SK-N-SH treated with all-trans-retinoic acid at 6 μM for 48 hours (cell line): Measurements from ENCODE around the gene DOCK11.
A peak's percentile ranks its signal among the peaks of the same experiment; 100 is the strongest.

ENCODE experiments used
- ATAC-seq: fragments of 200-7000 bp; cut with Tn5 transposase; 3 replicates; pipeline ENCODE4 v1.9.1; 2020; ENCODE audit warnings: mild to moderate bottlenecking, moderate library complexity
- ARNTL ChIP-seq: fragments of 450-650 bp; formaldehyde crosslinking; IDR thresholded peaks from 2 replicates; pipeline ENCODE4 v1.5.0; 2020; ENCODE audit warnings: low read depth, mild to moderate bottlenecking, moderate library complexity, borderline replicate concordance
- CREB5 ChIP-seq: fragments of 250-450 bp; sonication (Bioruptor Pico); IDR thresholded peaks from 2 replicates; pipeline ENCODE4 v1.5.1; 2020; ENCODE audit warnings: low read depth, mild to moderate bottlenecking, moderate library complexity
- CSDC2 ChIP-seq: fragments of 250-450 bp; sonication (Bioruptor Pico); IDR thresholded peaks from 2 replicates; pipeline ENCODE4 v1.5.0; 2020; ENCODE audit warnings: mild to moderate bottlenecking, moderate library complexity
- CSRNP3 ChIP-seq: fragments of 250-450 bp; sonication (Bioruptor Pico); IDR thresholded peaks from 2 replicates; pipeline ENCODE4 v1.5.1; 2021; ENCODE audit warnings: mild to moderate bottlenecking, moderate library complexity
- ESRRG ChIP-seq: fragments of 250-450 bp; sonication (Bioruptor Pico); IDR thresholded peaks from 2 replicates; pipeline ENCODE4 v1.6.1; 2021; ENCODE audit warnings: mild to moderate bottlenecking
- GLIS3 ChIP-seq: fragments of 250-450 bp; sonication (Bioruptor Pico); IDR thresholded peaks from 2 replicates; pipeline ENCODE4 v1.5.0; 2020; ENCODE audit warnings: mild to moderate bottlenecking, moderate library complexity
- ISL1 ChIP-seq: fragments of 250-450 bp; sonication (Bioruptor Pico); IDR thresholded peaks from 2 replicates; pipeline ENCODE4 v2.1.2; 2022; ENCODE audit warnings: mild to moderate bottlenecking, moderate library complexity
- OSR1 ChIP-seq: fragments of 250-450 bp; sonication (Bioruptor Pico); IDR thresholded peaks from 2 replicates; pipeline ENCODE4 v1.8.0; 2022; ENCODE audit warnings: moderate library complexity, mild to moderate bottlenecking, inconsistent platforms
- PATZ1 ChIP-seq: fragments of 250-450 bp; sonication (Bioruptor Pico); IDR thresholded peaks from 2 replicates; pipeline ENCODE4 v1.8.0; 2020; ENCODE audit warnings: mild to moderate bottlenecking, moderate library complexity, borderline replicate concordance
- POU6F1 ChIP-seq: fragments of 250-450 bp; sonication (Bioruptor Pico); IDR thresholded peaks from 2 replicates; pipeline ENCODE4 v1.8.0; 2021; ENCODE audit warnings: low read depth, mild to moderate bottlenecking, moderate library complexity, borderline replicate concordance
- PPARA ChIP-seq: fragments of 250-450 bp; sonication (Bioruptor Pico); IDR thresholded peaks from 2 replicates; pipeline ENCODE4 v1.5.0; 2020; ENCODE audit warnings: mild to moderate bottlenecking, borderline replicate concordance
- RARB ChIP-seq: fragments of 250-450 bp; sonication (Bioruptor Pico); IDR thresholded peaks from 2 replicates; pipeline ENCODE4 v1.8.0; 2021; ENCODE audit warnings: mild to moderate bottlenecking, moderate library complexity
- TOX ChIP-seq: fragments of 250-450 bp; sonication (Bioruptor Pico); IDR thresholded peaks from 2 replicates; pipeline ENCODE4 v1.8.0; 2021; ENCODE audit warnings: mild to moderate bottlenecking, moderate library complexity, borderline replicate concordance
- TSHZ2 ChIP-seq: fragments of 250-450 bp; sonication (Bioruptor Pico); IDR thresholded peaks from 2 replicates; pipeline ENCODE4 v1.5.0; 2020; ENCODE audit warnings: mild to moderate bottlenecking, moderate library complexity
- ZC3H10 ChIP-seq: fragments of 250-450 bp; sonication (Bioruptor Pico); IDR thresholded peaks from 2 replicates; pipeline ENCODE4 v1.5.1; 2021; ENCODE audit warnings: mild to moderate bottlenecking, moderate library complexity
- ZFP3 ChIP-seq: fragments of 250-450 bp; sonication (Bioruptor Pico); IDR thresholded peaks from 2 replicates; pipeline ENCODE4 v1.5.0; 2020; ENCODE audit warnings: mild to moderate bottlenecking, moderate library complexity
- ZFP30 ChIP-seq: fragments of 450-650 bp; formaldehyde crosslinking; IDR thresholded peaks from 2 replicates; pipeline ENCODE4 v1.5.0; 2022; ENCODE audit warnings: mild to moderate bottlenecking, moderate library complexity
- ZNF565 ChIP-seq: fragments of 450-650 bp; formaldehyde crosslinking; conservative IDR thresholded peaks from 2 replicates; pipeline ENCODE4 v1.5.0; 2020; ENCODE audit warnings: low read depth, mild to moderate bottlenecking, moderate library complexity
- ZNF70 ChIP-seq: fragments of 450-650 bp; formaldehyde crosslinking; IDR thresholded peaks from 2 replicates; pipeline ENCODE4 v1.5.0; 2020; ENCODE audit warnings: mild to moderate bottlenecking, moderate library complexity
- ZNF8 ChIP-seq: fragments of 450-650 bp; formaldehyde crosslinking; IDR thresholded peaks from 2 replicates; pipeline ENCODE4 v1.5.0; 2020; ENCODE audit warnings: mild to moderate bottlenecking, moderate library complexity

DOCK11 gene

GRCh38 chrX:118455013-118455412, 40.6 kb upstream of the DOCK11 start:
- TF ChIP-seq PPARA (no peak), TOX (CRISPR knock-in tag) (no peak), ZNF70 (CRISPR knock-in tag) (no peak), ZFP30 (CRISPR knock-in tag) (no peak), ZNF8 (CRISPR knock-in tag) (no peak), CSDC2 (no peak), OSR1 (CRISPR knock-in tag) (no peak), ESRRG (no peak), RARB (no peak), ZNF565 (no peak), TSHZ2 (no peak), CREB5 (CRISPR knock-in tag) (no peak), CSRNP3 (CRISPR knock-in tag) (no peak), GLIS3 (CRISPR knock-in tag) (no peak), PATZ1 (CRISPR knock-in tag) (no peak), ZFP3 (CRISPR knock-in tag) (no peak), ARNTL (CRISPR knock-in tag) (no peak), POU6F1 (no peak), ZC3H10 (CRISPR knock-in tag) (no peak), ISL1 (CRISPR knock-in tag) (no peak)
- ATAC-seq = no peak

GRCh38 chrX:118459494-118459893, 36.1 kb upstream of the DOCK11 start:
- TF ChIP-seq ZNF70 (CRISPR knock-in tag) (no peak), TOX (CRISPR knock-in tag) (no peak), POU6F1 (no peak), CSRNP3 (CRISPR knock-in tag) (no peak), ESRRG (no peak)
- TF ChIP-seq, all 23 proteins: peak for 0
- ATAC-seq = peak; percentile 88
